Epithelial cell of esophagus (primary cell): Measurements from ENCODE around the gene MPV17.

Experiments used
- DNase-seq: peaks from one replicate; pipeline ENCODE4 v3.0.0; 2010; ENCODE audit warnings: low read depth
- H3K4me3 ChIP-seq: 2 replicates; pipeline ENCODE4 v1.5.1; 2011; ENCODE audit warnings: mild to moderate bottlenecking, low read length, control low read depth
- TF ChIP-seq, protein P1 (sequence below): IDR thresholded peaks from 2 replicates; pipeline ENCODE4 v1.5.1; 2011; ENCODE audit warnings: low read depth, mild to moderate bottlenecking, low read length, control low read depth, inconsistent platforms; ENCODE audit not compliant: insufficient read depth; ENCODE audit errors: missing control alignments

Gene MPV17

DNA sequence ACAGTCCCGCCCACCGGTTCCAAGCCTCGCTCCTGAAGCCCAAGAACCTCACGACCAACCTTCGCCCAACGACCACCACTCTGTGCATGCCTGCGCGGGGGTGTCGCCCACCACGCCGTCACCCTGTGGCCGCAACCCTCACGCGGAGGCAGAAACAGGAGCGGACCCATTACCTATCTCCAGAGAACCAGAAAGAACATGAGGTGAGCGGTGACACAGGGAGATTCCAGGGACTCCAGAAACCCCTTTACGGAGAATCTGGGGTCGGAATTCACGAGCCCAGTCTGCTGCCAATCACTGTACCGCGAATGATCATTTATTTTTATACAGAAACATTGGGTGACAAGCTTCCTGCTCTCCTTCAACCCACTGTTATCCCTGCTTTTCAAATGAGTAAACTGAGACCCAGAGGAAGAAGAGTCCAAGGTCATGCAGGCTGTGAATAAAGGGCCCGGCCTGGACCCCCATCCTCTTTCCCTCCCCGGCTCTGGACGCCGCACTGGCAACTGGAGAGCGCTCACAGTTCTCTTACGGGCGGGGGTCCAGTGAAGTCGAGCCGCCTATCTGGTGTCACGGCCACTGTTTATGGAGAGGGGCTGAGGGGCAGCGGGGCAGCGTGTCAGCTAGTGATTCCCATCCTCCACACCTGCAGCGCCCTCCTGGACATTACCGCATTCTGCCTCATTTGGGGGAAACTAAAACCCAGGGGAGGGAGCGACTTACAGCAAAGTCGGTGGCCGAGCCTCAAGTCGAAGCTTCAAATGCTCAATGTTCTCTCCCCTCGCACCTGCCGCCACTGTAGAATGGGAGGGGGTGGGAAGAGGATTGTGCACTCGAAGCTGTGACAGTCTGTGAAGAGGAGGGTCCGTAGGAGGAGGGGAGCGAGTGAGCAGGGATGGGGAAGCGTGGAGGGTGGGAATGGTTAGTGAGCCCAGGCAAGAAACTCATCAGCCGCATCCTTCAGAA is 59.3 kb downstream of the MPV17 start:
- TF ChIP-seq, protein P1, sequence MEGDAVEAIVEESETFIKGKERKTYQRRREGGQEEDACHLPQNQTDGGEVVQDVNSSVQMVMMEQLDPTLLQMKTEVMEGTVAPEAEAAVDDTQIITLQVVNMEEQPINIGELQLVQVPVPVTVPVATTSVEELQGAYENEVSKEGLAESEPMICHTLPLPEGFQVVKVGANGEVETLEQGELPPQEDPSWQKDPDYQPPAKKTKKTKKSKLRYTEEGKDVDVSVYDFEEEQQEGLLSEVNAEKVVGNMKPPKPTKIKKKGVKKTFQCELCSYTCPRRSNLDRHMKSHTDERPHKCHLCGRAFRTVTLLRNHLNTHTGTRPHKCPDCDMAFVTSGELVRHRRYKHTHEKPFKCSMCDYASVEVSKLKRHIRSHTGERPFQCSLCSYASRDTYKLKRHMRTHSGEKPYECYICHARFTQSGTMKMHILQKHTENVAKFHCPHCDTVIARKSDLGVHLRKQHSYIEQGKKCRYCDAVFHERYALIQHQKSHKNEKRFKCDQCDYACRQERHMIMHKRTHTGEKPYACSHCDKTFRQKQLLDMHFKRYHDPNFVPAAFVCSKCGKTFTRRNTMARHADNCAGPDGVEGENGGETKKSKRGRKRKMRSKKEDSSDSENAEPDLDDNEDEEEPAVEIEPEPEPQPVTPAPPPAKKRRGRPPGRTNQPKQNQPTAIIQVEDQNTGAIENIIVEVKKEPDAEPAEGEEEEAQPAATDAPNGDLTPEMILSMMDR, result no peak
- peak overlapping the region; percentile 12 for H3K4me3 ChIP-seq
- no peak for DNase-seq

DNA sequence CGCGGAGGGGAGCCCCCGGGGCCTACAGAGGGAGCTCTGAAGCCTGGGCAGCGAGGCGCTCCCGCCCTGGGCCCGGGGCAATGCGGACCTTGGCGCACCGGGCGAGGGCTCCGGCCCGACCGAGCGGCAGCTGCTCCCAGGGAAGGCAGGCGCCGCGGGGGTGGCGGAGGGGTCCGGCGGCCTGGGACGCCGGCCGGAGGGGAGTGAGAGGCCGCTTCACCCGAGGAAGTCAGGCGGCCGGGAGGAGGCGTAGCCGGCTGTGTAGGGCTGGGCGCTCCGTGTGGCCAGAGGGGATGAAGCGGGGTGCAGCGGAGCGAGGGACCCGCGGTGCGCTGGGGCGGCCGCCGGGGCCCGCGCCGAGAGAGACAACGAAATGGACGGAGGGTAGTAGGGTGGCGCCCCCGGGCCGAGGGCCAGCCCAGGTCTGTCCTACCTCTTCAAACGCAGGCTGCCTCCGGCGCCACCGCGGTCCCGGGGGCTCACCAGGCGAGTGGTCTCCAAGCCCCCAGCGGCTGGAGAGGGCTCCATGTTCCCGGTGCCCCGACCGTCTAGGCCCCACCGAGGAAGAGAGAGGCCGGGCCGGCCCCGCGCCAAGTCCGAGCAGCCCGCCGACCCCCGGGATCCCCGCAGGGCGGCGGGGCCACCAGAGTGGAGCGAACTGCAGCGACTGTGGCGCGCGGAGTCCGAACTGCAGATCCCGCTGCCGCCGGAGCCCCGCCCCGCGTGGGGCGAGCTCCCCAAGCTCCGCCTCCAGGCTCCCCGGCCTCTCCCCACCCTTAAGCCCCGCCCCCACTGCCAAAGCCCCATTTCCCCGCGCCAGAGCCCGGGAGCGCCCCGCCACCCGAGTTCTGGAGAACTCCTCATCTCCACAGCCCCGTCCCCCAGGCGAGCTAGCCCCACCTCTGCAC is 60.3 kb downstream of the MPV17 start, which contains the start of gene SLC30A3:
TSS of gene SLC30A3 (minus strand) at position 669 of the 908 bp plus-strand sequence. CDS start at position 528, 141 bp downstream.
- TF ChIP-seq, protein P1, result no peak
- H3K4me3 ChIP-seq, result peak within 1 kb of the TSS; percentile 12
- DNase-seq, result peak; percentile 54

DNA sequence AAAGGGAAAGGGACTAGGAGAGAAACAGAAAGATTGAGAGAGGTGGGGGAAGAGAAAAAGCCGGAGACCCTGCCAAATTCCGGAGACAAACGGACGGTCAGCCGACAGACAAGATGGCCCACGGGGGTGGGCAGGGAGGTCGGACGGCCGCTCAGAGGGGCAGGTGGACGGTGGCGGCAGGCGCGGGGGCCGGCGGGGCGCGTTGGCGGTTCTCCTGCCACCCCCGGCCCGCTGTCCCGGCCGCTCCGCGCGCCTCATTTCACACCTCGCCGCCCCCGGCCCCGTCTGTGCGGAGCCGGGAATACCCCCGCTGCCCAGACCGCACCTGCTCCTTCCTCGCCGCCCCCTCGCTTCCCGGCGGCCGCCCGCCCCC is 61.0 kb downstream of the MPV17 start:
- no peak overlapping the region for H3K4me3 ChIP-seq
- DNase-seq, result no peak
- TF ChIP-seq, protein P1, result no peak

DNA sequence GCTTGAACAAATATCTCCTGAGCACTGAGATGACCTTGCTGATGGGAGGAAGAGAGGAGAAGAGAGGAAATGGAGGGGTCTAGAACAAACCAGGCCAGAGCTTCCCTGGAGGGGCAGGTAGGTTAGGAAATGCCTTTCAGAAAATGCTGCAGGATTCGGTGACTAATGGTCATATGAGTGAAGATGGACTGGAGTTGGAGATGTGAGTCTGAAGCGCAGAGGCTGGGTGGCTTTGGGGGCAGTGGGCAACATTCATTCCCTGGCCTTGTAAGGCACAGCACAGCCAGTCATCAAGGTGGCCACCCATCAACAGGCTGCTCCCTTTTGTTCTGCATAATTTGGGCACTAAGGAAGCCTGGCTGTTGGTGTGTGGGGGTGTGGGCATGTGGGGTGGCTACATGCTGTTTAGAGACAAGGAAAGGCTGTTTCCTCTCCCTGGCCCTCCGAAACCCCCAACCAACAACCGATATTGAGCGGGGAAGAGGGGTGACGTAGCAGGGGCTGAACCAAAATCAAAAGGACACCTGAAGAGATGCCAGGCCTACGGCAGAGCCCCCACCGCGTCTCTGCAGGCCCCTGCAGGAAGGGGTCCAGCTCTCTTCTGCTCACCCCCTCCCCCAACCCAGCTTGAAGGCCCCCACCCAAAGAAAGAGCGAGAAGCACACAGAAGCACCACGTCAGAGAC is 61.5 kb downstream of the MPV17 start:
- no peak for DNase-seq
- H3K4me3 ChIP-seq, result no peak overlapping the region
- TF ChIP-seq, protein P1, result no peak
